HepG2 (cell line): Measurements from ENCODE around the gene USP43.

Source experiments
- IKZF4 ChIP-seq: sonication (generic); formaldehyde crosslinking; IDR thresholded peaks from 2 replicates; pipeline ENCODE4 v1.5.1; 2020; ENCODE audit warnings: borderline replicate concordance, mild to moderate bottlenecking, low read depth, missing genetic modification reagents; ENCODE audit errors: not compliant biosample characterization
- NBN ChIP-seq: fragments of 450-650 bp; conservative IDR thresholded peaks from 2 replicates; pipeline ENCODE4 v1.6.1; 2017

DNA sequence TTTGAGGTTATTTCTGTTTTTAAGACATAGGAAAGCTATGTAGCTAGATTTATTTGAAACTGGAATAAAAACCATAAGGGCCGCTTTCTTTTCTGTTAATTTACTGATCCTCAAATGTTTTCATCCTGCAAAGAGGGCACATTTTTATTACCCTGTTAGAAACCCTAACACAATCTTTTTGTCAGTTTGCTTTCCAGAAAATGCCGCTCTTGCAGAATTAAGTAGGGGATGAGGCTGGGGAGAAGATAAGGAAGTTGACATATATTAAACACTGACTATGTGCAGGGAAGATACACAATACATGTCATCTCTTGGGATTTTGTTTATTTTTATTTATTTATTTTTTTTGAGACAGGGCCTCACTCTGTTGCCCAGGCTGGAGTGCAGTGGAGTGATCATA lies 15.7 kb downstream of the USP43 start:
- TF ChIP-seq IKZF4 (no peak), NBN (no peak)
